ENCODE measurements around the gene ADCY10.
"Not testable (repeated sequence)": the region's sequence is repeated elsewhere in the genome, so short reads cannot be mapped to it uniquely, and the experiment has no call there.

ADCY10 gene

DNA sequence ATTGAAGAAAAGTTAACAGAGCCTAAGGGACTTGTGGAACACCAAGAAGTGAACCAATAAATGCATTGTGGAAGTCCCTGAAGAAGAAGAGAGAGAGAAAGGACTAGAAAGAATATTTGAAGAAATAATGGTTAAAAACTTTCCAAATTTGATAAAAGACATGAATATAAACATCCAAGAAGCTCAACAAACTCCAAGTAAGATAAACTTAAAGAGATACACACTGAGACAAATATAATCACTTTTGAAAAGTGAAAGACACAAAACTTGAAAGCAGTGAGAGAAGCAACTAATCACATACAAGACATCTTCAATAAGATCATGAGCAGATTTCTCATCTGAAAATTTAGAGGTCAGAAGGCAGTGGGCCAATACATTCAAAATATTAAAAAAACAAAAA is 101.0 kb downstream of the ADCY10 start:
- DNase-seq (ENCODE audit: low read depth in 3 of 3), result no peak

- DNase-seq (ENCODE audit: low read depth in 3 of 3), result no peak
Measured at GRCh38 chr1:167808690-167809089, 105.2 kb downstream of the ADCY10 start.

- no peak for DNase-seq (ENCODE audit: low read depth in 3 of 3)
Measured at GRCh38 chr1:167808104-167808503, 105.8 kb downstream of the ADCY10 start.

DNA sequence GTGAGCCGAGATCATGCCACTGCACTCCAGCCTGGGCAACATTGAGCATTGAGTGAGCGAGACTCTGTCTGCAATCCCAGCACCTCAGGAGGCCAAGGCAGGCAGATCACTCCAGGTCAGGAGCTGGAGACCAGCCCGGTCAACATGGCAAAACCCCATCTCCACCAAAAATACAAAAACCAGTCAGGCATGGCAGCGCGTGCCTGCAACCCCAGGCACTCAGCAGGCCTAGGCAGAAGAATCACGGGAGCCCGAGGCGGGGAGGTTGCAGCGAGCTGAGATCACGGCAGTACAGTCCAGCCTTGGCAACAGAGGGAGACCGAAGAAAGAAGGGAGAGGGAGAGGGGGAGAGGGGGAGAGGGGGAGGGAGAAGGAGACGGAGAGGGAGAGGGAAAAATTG is 107.3 kb downstream of the ADCY10 start:
- not testable (repeated sequence) for DNase-seq (ENCODE audit: low read depth in 3 of 3)

DNA sequence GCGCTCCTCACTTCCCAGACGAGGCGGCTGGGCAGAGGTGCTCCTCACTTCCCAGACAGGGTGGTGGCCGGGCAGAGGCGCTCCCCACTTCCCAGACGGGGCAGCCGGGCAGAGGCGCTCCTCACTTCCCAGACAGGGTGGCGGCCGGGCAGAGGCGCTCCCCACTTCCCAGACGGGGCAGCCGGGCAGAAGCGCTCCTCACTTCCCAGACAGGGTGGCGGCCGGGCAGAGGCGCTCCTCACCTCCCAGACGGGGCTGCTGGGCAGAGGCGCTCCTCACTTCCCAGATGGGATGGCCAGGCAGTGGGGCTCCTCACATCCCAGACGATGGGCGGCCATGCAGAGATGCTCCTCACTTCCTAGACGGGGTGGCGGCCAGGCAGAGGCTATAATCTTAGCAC is 107.7 kb downstream of the ADCY10 start:
- not testable (repeated sequence) for DNase-seq (ENCODE audit: low read depth in 3 of 3)

GRCh38 chr1:167805041-167805556 is 108.8 kb downstream of the ADCY10 start:
- no peak for DNase-seq (ENCODE audit: low read depth in 3 of 3)

GRCh38 chr1:167803358-167804207 is 110.4 kb downstream of the ADCY10 start:
- DNase-seq (ENCODE audit: low read depth in 3 of 3), result peak; percentile 85 to 91 (median 90)

DNA sequence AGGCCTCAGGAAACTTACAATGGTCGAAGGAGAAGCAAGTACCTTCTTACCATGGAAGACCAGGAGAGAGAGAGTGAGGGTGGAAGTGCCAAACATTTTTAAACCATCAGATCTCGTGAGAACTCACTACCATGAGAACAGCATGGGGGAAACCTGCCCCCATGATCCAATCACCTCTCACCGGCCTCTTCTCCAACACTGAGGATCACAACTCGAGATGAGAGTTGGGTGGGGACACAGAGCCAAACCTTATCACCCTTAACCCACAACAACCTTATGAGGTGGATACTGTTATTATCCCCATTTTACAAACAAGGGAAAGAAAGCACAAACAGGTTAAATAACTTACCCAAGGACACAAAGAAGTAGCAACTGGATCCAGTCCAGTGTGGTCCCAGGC is 111.7 kb downstream of the ADCY10 start:
- DNase-seq (ENCODE audit: low read depth in 3 of 3), result no peak

DNA sequence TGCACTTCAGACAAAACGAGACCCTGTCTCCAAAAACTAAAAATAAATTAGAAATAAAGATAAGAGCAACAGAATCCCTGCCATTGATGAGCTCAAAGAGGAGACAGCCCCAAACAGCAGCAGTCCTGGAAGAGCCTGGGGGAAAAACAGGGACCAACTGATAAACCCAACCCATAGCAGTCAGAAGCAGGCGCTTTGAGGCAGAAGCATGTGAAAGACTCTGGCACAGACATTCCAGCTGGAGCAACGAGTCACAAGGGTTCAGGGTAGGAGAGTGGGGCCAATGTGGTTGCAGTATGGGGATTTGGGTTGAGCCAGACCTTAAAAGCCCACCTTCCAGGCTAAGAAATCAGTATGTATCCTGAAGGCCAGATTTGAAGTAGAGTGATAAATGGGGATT is 113.7 kb downstream of the ADCY10 start:
- DNase-seq (ENCODE audit: low read depth in 3 of 3), result no peak

DNA sequence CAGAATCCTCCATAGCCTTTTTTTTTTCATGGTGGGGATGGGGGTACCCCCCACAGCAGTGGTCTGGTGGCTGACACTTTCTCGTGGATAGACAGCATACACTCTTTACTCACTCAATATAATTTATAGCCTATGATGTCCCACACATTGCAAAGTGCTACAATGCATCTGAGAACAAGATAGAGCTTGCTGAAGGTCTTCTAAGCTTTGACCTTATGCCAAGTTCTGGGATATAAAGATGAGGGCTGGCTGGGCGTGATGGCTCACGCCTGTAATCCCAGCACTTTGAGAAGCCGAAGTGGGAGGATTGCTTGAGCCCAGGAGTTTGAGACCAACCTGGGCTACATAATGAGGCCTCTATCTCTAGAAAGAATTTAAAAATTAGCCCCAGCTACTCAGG is 114.2 kb downstream of the ADCY10 start:
- DNase-seq (ENCODE audit: low read depth in 3 of 3), result no peak

DNA sequence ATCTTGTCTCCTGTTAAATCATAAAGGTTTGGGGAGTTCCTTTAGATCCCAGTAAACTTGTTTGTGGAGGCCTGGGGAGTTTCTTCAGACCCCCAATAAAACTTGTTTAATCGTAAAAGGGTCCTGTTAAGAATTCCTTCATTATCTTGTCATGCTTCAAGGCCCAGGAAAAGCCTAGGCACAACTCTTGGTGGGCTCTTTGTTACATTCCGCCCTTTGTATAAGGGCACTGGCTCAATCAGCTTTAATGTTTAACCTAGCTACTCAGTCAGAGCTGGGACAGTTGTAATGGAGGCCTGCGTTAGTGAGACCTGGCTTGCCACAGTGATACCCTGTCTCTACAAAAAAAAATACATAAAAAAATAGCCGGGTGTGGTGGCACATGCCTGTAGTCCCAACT is 115.0 kb downstream of the ADCY10 start:
- no peak for DNase-seq (ENCODE audit: low read depth in 3 of 3)

- DNase-seq (ENCODE audit: low read depth in 3 of 3), result no peak
Measured at GRCh38 chr1:167797015-167797414, 116.9 kb downstream of the ADCY10 start.

DNA sequence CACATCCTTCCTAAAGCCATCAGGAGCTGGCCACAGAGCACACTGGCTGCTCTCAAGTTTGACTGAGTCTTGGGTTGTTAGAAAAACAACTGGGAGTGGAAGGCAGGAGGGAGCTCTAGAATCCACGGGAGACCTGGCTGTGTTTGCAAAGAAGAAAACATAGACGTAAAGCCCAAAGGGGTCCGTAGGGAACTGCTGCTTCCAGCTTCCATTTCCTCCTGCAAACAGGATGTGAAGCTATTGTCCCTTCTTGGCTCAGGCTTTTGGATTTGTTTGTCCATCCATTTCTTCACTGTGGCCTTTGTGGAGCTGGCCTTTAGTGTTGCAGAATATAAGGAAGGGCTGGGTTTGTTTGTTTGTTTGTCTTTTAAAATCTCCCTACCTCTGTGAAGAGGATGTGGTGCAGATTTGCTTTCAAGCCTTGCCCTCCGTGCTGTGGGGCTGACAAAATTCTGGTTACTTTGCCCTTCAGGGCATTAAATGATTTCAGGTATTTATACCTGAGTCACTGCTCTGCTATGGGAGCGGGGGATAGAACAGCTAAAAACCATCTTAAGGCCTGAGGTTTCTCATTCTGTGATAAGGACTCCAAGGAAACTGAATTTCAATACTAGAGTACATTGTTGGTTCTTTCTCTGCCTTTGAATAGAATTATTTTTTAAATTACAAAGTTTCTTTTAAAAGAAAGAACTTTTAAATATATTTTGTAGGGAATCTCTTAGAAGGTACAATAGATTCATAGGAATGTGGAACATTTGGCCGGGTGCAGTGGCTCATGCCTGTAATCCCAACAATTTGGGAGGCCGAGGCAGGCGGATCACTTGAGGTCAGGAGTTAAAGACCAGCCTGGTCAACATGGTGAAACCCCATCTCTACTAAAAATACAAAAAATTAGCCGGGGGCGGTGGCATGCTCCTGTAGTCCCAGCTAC is 117.9 kb downstream of the ADCY10 start:
- no peak for DNase-seq (ENCODE audit: low read depth in 3 of 3)

- no peak for DNase-seq (ENCODE audit: low read depth in 3 of 3)
Measured at GRCh38 chr1:167794043-167794442, 119.9 kb downstream of the ADCY10 start.

DNA sequence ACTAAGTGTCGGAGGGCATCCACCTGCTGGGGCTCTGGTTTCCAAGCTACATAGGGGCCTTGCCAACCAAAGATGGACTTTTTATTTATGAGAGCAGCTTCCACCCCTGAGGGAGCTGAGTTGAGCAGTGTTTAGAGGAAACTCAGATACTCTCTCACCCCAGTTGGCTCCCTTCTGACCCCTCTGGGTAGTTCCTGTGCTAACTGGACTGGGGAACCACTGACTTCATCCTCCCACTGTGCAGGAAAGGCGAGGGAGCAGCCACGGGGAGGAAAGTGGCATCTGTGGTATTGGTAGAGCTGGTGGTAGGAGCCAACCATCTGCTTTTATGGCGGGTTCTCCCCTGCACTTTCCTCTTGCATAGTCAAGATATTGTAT is 121.8 kb downstream of the ADCY10 start:
- DNase-seq (ENCODE audit: low read depth in 3 of 3), result no peak

DNA sequence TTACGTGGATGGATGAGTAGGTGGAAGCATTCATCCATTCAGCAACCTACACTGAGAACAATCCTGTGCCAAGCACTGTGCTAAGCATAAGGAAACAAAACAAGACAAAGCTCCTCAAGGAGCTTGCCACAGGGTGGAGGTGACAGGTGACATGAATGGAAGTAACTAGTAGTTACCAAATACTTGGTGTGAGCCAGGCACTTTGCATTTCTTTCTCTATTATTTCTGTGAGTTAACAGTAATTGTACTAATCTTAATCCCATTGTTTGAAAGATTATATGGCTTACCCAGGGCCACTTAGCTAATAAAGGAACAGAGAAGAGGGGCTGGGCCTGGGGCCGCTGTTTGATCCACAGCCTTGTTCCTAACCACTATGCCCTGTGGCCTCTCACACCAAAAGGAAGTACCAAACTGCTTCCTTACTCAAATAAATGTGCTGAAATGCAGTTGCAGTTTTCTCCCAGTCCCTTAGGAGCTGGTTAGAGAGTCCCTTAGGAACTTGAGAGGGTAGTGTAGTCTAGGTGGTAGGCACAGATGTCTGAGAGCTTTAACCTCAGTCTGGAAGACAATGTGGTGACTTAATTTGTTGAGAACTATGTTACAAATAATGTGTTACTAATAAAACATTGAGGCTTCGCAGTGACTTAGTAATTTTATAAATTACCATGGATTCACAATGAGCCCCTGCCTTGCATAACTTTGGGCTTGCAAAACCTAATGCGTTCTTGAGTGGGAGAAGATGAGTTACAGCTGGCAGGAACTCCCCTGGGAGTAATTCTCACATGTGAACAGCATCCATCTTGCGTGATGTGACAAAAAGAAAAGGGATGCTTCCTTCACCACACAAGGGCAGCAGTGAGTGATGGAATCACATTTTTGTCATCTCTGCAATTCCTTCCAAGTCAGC is 122.4 kb downstream of the ADCY10 start:
- DNase-seq (ENCODE audit: low read depth in 3 of 3), result no peak

DNA sequence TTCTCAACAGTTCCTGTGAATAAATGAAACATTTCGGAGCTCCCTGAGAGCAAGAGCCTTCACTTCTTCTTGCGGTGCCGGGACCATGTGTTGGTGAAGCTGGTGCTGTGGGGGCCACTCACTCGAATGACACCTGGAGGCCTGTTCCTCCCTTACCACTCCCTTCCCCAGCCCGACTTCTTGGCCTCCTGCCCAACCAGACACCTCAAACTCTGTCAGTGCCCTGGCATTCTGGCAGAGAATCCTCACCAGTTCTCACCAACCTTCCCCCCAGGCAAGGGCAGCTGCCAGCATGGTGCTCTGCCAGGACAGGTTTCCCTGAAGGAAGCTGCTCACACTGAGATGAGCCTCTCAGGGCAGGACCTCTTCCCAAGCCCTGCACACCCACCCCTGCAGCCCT is 123.8 kb downstream of the ADCY10 start:
- no peak for DNase-seq (ENCODE audit: low read depth in 3 of 3)

DNA sequence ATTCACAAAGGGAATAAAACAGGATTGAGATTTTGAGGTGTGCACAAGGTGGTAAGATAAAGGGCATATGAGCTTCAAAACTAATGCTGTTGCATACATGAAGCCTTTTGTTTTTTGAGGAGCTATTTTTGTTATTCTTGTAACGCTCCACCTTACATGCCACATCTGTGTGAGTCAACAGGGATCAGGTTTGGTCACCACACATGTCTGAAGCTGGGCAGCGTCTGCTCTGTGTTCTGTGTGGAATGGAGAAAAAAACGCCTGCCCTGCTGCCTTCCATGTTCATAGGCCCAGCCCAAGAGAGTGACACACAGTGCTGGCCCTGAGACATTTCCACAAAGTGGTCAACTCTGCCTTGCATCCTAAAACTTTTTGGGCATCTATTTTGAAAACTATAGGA is 124.4 kb downstream of the ADCY10 start:
- no peak for DNase-seq (ENCODE audit: low read depth in 3 of 3)

DNA sequence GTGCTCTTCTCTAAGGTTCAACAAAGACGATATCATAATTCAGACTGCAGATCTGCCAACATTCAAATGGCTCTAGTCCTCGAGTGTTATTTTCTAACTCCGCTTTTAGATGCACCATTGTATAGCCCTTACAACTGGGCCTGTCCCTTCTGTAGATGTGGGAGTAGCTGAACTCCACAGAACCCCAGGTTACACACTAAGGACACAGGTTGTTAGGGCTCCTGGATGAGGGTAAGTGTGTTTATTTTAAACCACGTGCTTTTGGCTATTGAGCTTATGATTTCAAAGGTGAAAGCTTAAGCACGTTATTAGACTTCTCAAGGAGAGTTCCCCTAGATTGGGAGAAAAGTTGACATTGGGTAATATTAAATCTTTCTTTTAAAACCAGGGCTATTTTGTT is 127.4 kb downstream of the ADCY10 start:
- DNase-seq (ENCODE audit: low read depth in 3 of 3), result no peak

DNA sequence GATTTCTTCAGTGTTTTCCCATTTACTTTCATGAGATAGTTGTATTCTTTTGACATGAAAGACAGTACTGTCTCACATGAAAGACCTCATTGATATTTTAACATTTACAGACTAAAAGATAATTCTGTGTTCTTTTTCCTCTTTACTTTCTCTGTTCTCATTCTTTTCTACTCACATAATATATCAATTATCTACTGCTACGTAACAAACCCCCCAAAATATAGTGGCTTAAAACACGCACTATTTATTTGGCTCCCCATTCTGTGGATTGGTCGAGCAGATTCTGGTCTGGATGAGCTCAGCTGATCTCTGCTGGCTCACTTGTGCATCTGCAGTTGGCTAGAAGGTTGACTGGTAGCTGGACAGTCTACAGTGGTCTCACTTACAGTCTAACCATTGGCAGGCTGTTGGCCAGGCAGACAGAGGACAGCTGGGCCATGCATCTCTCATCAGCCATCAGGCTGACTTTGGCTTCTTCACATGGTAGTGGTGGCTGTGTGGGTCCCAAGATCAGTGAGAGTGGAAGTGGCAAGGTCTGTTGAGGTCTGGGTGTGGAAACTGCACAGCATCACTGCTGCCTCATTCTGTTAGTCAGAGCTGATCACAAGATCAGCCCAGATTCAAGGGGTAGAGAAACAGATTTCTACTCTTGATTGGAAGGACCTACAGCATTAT is 128.9 kb downstream of the ADCY10 start:
- DNase-seq (ENCODE audit: low read depth in 3 of 3), result no peak

DNA sequence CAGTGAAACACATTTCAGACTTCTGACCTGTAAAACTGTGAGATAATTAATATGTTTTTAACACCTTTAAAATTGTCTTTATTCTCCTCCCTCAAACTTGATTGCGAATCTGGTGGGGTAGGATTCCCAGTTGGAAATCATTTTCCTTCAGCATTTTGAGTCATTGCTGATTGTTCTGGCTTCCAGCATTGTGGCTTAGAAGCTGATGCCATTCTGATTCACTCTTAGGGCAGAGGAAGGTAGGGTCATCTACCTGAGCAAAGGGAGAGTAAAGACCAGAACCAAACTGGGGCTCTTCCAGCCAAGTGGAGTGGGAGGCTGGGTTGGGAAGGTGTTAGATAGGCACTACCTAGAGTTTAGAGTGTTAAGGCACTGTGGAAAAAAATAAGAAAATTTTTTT is 131.0 kb downstream of the ADCY10 start:
- no peak for DNase-seq (ENCODE audit: low read depth in 3 of 3)

Measured in stimulated activated CD4-positive, alpha-beta T cell treated with anti-CD3 and anti-CD28 coated beads, TNF-alpha, amount 100 ng/mL, for 48 hours (primary cell).